Neutrophil (primary cell): ENCODE results near the gene SPEM2.

Experiments
- H3K27ac ChIP-seq: fragments of 200-600 bp; sonication (generic); 2 replicates; pipeline ENCODE4 v1.5.1; 2016; ENCODE audit warnings: mild to moderate bottlenecking, moderate library complexity
- H3K27me3 ChIP-seq: fragments of 200-600 bp; sonication (generic); 2 replicates; pipeline ENCODE4 v1.6.0; 2016; ENCODE audit warnings: mild to moderate bottlenecking
- H3K36me3 ChIP-seq: fragments of 200-600 bp; sonication (generic); 2 replicates; pipeline ENCODE4 v1.5.1; 2017
- H3K4me1 ChIP-seq, 2 experiments: fragments of 200-600 bp in 1 of 2; sonication (generic) in 1 of 2; 1 replicate in 1 of 2; 2 replicates in 1 of 2; pipeline versions ENCODE4 v1.5.1 to v1.6.1; 2013 to 2016; ENCODE audit warnings: low read depth in 1 of 2, low read length in 1 of 2, mild to moderate bottlenecking in 1 of 2, moderate library complexity in 1 of 2; ENCODE audit not compliant: control insufficient read depth in 1 of 2, insufficient read depth in 1 of 2
- H3K4me3 ChIP-seq, 2 experiments: fragments of 200-600 bp in 1 of 2; sonication (generic) in 1 of 2; 1 replicate in 1 of 2; 2 replicates in 1 of 2; pipeline ENCODE4 v1.5.1; 2013 to 2016; ENCODE audit warnings: low read depth in 1 of 2, low read length in 1 of 2, mild to moderate bottlenecking in 1 of 2, moderate library complexity in 1 of 2
- H3K9me3 ChIP-seq: fragments of 200-600 bp; sonication (generic); 2 replicates; pipeline ENCODE4 v1.5.1; 2016
- CTCF ChIP-seq: fragments of 200-600 bp; sonication (generic); IDR thresholded peaks from 2 replicates; pipeline ENCODE4 v1.5.1; 2016; ENCODE audit warnings: antibody characterized with exemption

The SPEM2 gene

GRCh38 chr17:7383371-7383741 lies 42.1 kb upstream of the SPEM2 start:
- Histone ChIP-seq H3K4me3 (no peak overlapping the region), H3K4me1 (peaks cover 7 to 10% of the 10 kb centered on the region in 2 experiments), H3K9me3 (no peaks in the 10 kb centered on the region), H3K27me3 (peaks cover 78% of the 10 kb centered on the region), H3K27ac (no peak overlapping the region), H3K36me3 (no peaks in the 10 kb centered on the region)
- TF ChIP-seq CTCF = no peak

- TF ChIP-seq CTCF = no peak
- no peak overlapping the region for H3K27ac ChIP-seq
- H3K4me3 ChIP-seq = peak overlapping the region; percentile 32 to 49
- H3K9me3 ChIP-seq = no peaks in the 10 kb centered on the region
- peaks cover 73% of the 10 kb centered on the region for H3K27me3 ChIP-seq
- H3K4me1 ChIP-seq = peaks cover 7 to 10% of the 10 kb centered on the region in 2 experiments
- H3K36me3 ChIP-seq = no peaks in the 10 kb centered on the region
Measured at GRCh38 chr17:7383742-7384488, 41.5 kb upstream of the SPEM2 start.

- Histone ChIP-seq H3K27ac (no peak overlapping the region), H3K4me1 (peaks cover 7 to 10% of the 10 kb centered on the region in 2 experiments), H3K36me3 (no peaks in the 10 kb centered on the region), H3K9me3 (no peaks in the 10 kb centered on the region), H3K27me3 (peaks cover 66% of the 10 kb centered on the region), H3K4me3 (peak overlapping the region in 1 of 2 experiments; percentile 49)
- no peak for TF ChIP-seq CTCF
Measured at GRCh38 chr17:7384489-7385081, 40.8 kb upstream of the SPEM2 start.

GRCh38 chr17:7388856-7389255 lies 36.6 kb upstream of the SPEM2 start:
- H3K9me3 ChIP-seq = no peaks in the 10 kb centered on the region
- no peak overlapping the region for H3K4me3 ChIP-seq
- peaks cover 6 to 11% of the 10 kb centered on the region in 2 experiments for H3K4me1 ChIP-seq
- H3K27ac ChIP-seq = no peak overlapping the region
- no peak for TF ChIP-seq CTCF
- H3K36me3 ChIP-seq = no peaks in the 10 kb centered on the region
- H3K27me3 ChIP-seq = peaks cover 39% of the 10 kb centered on the region

- no peaks in the 10 kb centered on the region for H3K36me3 ChIP-seq
- peaks cover 14 to 17% of the 10 kb centered on the region in 2 experiments for H3K4me1 ChIP-seq
- no peak overlapping the region for H3K27ac ChIP-seq
Measured at GRCh38 chr17:7389924-7390910, 35.2 kb upstream of the SPEM2 start.

More at GRCh38 chr17:7389924-7390910, 35.2 kb upstream of the SPEM2 start:
- H3K9me3 ChIP-seq = no peaks in the 10 kb centered on the region
- peaks cover 26% of the 10 kb centered on the region for H3K27me3 ChIP-seq
- no peak for TF ChIP-seq CTCF
- H3K4me3 ChIP-seq = no peak overlapping the region
